Hepatocyte (in vitro differentiated cells): ENCODE data around the gene OR51B5. TPM values are rescaled to one million over a fixed set of nuclear protein-coding genes. Genes with fewer than 3 reads are reported as not detected.
"Not testable (repeated sequence)": the region's sequence is repeated elsewhere in the genome, so short reads cannot be mapped to it uniquely, and the experiment has no call there.

ENCODE experiments used
- DNase-seq: peaks from one replicate; pipeline ENCODE4 v3.0.0-alpha.2; 2016; ENCODE audit warnings: low spot score
- H2AFZ ChIP-seq: fragments of 200-600 bp; sonication (generic); 2 replicates; pipeline ENCODE4 v1.6.0; 2016; ENCODE audit warnings: antibody characterized with exemption, mild to moderate bottlenecking
- H3K27ac ChIP-seq: fragments of 200-600 bp; sonication (generic); 2 replicates; pipeline ENCODE4 v1.5.1; 2016; ENCODE audit warnings: mild to moderate bottlenecking
- H3K27me3 ChIP-seq: fragments of 200-600 bp; sonication (generic); 2 replicates; pipeline ENCODE4 v1.6.1; 2016
- H3K36me3 ChIP-seq: fragments of 200-600 bp; sonication (generic); replicated peaks from 2 replicates; pipeline ENCODE4 v1.5.1; 2016; ENCODE audit warnings: low read depth; ENCODE audit not compliant: insufficient read depth
- H3K4me1 ChIP-seq: fragments of 200-600 bp; sonication (generic); 2 replicates; pipeline ENCODE4 v1.5.1; 2016; ENCODE audit warnings: mild to moderate bottlenecking, moderate library complexity; ENCODE audit not compliant: insufficient read depth
- H3K4me2 ChIP-seq: fragments of 200-600 bp; sonication (generic); 2 replicates; pipeline ENCODE4 v1.6.0; 2016
- H3K4me3 ChIP-seq: fragments of 200-600 bp; sonication (generic); 2 replicates; pipeline ENCODE4 v1.5.1; 2016; ENCODE audit warnings: mild to moderate bottlenecking
- H3K79me2 ChIP-seq: fragments of 200-600 bp; sonication (generic); 2 replicates; pipeline ENCODE4 v1.6.0; 2017; ENCODE audit warnings: mild to moderate bottlenecking
- H3K9me2 ChIP-seq: fragments of 200-600 bp; sonication (generic); replicated peaks from 2 replicates; pipeline ENCODE4 v1.6.0; 2017; ENCODE audit warnings: mild to moderate bottlenecking; ENCODE audit not compliant: insufficient read depth
- H3K9me3 ChIP-seq: fragments of 200-600 bp; sonication (generic); 2 replicates; pipeline ENCODE4 v1.5.1; 2016; ENCODE audit warnings: low read depth, mild to moderate bottlenecking
- H4K20me1 ChIP-seq: fragments of 200-600 bp; sonication (generic); 2 replicates; pipeline ENCODE4 v1.6.0; 2016; ENCODE audit warnings: mild to moderate bottlenecking; ENCODE audit not compliant: insufficient read depth, poor library complexity, severe bottlenecking
- EZH2 ChIP-seq: fragments of 200-600 bp; sonication (generic); IDR thresholded peaks from 2 replicates; pipeline ENCODE4 v1.6.1; 2016; ENCODE audit warnings: antibody characterized with exemption, mild to moderate bottlenecking, borderline replicate concordance
- EZH2phosphoT487 ChIP-seq: fragments of 200-600 bp; sonication (generic); IDR thresholded peaks from one replicate; pipeline ENCODE4 v1.6.1; 2018; ENCODE audit warnings: antibody characterized with exemption, mild to moderate bottlenecking, low read depth, moderate library complexity; ENCODE audit not compliant: unreplicated experiment, severe bottlenecking
- WGBS: methylation state at CpG from one replicate; pipeline ENCODE4 v1.1.6; 2016; ENCODE audit warnings: low lambda C conversion rate; ENCODE audit errors: missing lambda C conversion rate; 5-methylcytosine and 5-hydroxymethylcytosine counted together
- polyA plus RNA-seq: library from polyadenylated mRNA; unstranded; fragments of >200 nt; fragmentation: Nextera tagmentation; extraction: Ambion mirVana; gene quantifications from 2 replicates; pipeline ENCODE4 v1.2.1, GENCODE V29; 2016
- total RNA-seq: library from RNA; depleted of rRNA; stranded (reverse); fragments of >200 nt; gene quantifications from 2 replicates; pipeline ENCODE4 v1.2.3, GENCODE V29; 2014
- TF ChIP-seq, protein P1 (sequence below): fragments of 200-600 bp; sonication (generic); IDR thresholded peaks from 2 replicates; pipeline ENCODE4 v1.5.1; 2016; ENCODE audit warnings: antibody characterized with exemption, mild to moderate bottlenecking; ENCODE audit not compliant: poor library complexity

OR51B5 gene
- total and polyA plus RNA-seq, 2 experiments from 2014 or later: 0.20 TPM; not detected in 1

DNA sequence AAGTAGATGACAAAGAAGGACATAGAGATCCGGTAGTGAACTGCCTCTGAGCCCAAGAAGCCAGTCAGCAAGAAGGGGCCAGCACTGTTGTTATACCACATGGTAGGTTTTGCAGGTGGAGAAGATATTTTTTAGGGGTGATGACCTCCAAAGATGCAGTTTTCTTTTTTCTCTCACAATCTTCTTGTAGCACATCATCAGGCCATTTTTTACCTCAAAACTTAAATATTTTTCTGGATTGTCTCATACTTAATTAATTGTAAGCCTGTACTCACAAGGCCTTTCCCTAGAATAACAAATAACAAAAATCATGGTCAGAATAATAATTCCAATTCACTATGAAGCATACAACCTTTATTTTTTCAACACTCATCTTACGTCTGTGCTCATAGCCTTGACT, 41.5 kb downstream of the OR51B5 start, which contains the start of gene OR51B4:
Gene OR51B4, minus strand, starts transcription at position 101 of the 400 bp plus-strand sequence. Its CDS starts 0 bp downstream, at position 101.
- DNase-seq: no peak
- 90% methylated on average over 2 of the region's 2 CpGs for WGBS
- Histone ChIP-seq H2AFZ (no peak within 1 kb of the TSS), H3K9me3 (no peaks in the 10 kb centered on the region), H3K36me3 (peaks cover 3% of the 10 kb centered on the region), H3K27ac (no peak within 1 kb of the TSS), H3K79me2 (no peaks in the 10 kb centered on the region), H3K27me3 (peaks cover 3% of the 10 kb centered on the region), H3K4me1 (no peaks in the 10 kb centered on the region), H3K4me3 (no peak within 1 kb of the TSS), H3K4me2 (no peak within 1 kb of the TSS), H4K20me1 (no peaks in the 10 kb centered on the region), H3K9me2 (no peaks in the 10 kb centered on the region)
- no peak for TF ChIP-seq EZH2
- TF ChIP-seq, protein P1, sequence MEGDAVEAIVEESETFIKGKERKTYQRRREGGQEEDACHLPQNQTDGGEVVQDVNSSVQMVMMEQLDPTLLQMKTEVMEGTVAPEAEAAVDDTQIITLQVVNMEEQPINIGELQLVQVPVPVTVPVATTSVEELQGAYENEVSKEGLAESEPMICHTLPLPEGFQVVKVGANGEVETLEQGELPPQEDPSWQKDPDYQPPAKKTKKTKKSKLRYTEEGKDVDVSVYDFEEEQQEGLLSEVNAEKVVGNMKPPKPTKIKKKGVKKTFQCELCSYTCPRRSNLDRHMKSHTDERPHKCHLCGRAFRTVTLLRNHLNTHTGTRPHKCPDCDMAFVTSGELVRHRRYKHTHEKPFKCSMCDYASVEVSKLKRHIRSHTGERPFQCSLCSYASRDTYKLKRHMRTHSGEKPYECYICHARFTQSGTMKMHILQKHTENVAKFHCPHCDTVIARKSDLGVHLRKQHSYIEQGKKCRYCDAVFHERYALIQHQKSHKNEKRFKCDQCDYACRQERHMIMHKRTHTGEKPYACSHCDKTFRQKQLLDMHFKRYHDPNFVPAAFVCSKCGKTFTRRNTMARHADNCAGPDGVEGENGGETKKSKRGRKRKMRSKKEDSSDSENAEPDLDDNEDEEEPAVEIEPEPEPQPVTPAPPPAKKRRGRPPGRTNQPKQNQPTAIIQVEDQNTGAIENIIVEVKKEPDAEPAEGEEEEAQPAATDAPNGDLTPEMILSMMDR: no peak
- TF ChIP-seq EZH2phosphoT487: no peak

DNA sequence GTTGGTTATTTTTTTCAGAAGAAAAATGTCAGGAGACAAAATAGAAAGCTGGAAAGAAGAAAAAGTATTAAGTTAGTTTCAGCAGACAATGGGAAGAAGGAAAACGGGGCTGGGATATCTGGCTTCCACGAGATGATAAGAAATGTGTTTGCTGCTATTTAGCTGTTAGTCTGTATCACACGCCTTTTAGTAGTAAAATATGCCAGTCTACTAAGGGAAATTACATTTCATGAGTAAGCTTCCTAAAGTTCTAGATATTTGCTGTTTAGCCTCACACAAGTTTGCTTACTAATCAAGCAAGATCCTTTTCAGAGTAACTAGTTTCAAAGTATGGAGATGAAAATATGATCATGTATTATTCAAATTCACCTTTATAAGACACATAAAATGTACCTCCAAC, 43.1 kb downstream of the OR51B5 start:
- DNase-seq: no peak
- no peaks in the 10 kb centered on the region for H3K9me2 ChIP-seq
- peaks cover 9% of the 10 kb centered on the region for H3K27me3 ChIP-seq
- no peaks in the 10 kb centered on the region for H4K20me1 ChIP-seq
- WGBS: 56% methylated on average over 3 of the region's 3 CpGs
- no peaks in the 10 kb centered on the region for H3K9me3 ChIP-seq
- H2AFZ ChIP-seq: no peak overlapping the region
- peaks cover 3% of the 10 kb centered on the region for H3K36me3 ChIP-seq
- TF ChIP-seq, protein P1: no peak
- TF ChIP-seq EZH2 (no peak), EZH2phosphoT487 (no peak)
- H3K4me3 ChIP-seq: no peak overlapping the region
- H3K4me1 ChIP-seq: no peaks in the 10 kb centered on the region
- H3K79me2 ChIP-seq: no peaks in the 10 kb centered on the region
- H3K27ac ChIP-seq: no peak overlapping the region
- H3K4me2 ChIP-seq: no peak overlapping the region

DNA sequence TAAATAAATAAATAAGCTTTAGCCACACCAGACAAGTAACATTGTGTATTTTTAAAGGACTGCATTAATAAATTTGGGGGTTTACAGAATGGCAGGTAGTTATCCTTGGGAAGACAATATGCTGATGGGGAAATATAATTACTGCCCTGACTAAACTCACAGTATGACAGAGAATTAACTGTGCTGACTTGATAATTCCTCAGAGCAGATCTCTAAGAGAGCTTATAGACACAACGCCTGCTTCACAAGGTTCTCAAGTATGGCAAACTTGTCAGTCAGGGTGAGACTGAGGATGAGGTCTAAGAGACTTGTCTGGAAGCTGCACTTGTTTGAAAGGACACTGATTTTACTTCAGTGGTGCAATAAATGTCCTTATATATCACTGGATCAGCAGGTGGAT, 44.9 kb downstream of the OR51B5 start:
- no peak for TF ChIP-seq EZH2
- DNase-seq: no peak
- Histone ChIP-seq H3K27me3 (peaks cover 9% of the 10 kb centered on the region), H2AFZ (no peak overlapping the region), H3K36me3 (peaks cover 3% of the 10 kb centered on the region), H4K20me1 (no peaks in the 10 kb centered on the region), H3K79me2 (no peaks in the 10 kb centered on the region), H3K4me2 (no peak overlapping the region), H3K9me3 (no peaks in the 10 kb centered on the region), H3K9me2 (no peaks in the 10 kb centered on the region), H3K27ac (no peak overlapping the region), H3K4me1 (no peaks in the 10 kb centered on the region), H3K4me3 (no peak overlapping the region)
- 36% methylated on average over 1 of the region's 1 CpG for WGBS

DNA sequence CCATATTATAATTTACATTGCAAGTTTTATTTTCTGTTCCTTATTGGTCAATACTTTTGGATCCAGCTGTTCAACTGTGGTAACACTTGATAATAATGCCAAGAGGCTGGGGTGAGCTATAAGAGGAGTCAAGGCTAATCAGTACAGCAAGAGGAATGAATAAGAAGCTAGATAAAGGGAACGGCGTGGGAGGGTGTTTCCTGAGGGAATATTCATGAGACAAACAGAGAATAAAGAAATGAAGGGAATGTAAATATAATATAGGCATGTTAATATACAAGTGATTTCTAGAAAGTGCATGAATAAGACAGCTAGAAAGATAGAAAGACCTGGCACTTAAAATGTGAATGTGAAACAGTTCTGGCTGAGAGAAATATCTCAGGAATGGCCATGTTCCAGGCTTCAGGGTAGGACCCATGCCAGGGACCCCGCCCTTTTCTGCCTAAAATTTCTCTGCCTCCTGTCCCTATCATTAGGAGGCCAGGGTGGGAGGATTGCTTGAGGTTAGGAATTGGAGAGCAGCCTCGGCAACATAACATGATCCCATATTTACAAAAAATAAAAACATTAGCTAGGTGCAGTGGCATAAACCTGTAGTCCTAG, 45.5 kb downstream of the OR51B5 start:
- Histone ChIP-seq H2AFZ (no peak overlapping the region), H3K79me2 (no peaks in the 10 kb centered on the region)

DNA sequence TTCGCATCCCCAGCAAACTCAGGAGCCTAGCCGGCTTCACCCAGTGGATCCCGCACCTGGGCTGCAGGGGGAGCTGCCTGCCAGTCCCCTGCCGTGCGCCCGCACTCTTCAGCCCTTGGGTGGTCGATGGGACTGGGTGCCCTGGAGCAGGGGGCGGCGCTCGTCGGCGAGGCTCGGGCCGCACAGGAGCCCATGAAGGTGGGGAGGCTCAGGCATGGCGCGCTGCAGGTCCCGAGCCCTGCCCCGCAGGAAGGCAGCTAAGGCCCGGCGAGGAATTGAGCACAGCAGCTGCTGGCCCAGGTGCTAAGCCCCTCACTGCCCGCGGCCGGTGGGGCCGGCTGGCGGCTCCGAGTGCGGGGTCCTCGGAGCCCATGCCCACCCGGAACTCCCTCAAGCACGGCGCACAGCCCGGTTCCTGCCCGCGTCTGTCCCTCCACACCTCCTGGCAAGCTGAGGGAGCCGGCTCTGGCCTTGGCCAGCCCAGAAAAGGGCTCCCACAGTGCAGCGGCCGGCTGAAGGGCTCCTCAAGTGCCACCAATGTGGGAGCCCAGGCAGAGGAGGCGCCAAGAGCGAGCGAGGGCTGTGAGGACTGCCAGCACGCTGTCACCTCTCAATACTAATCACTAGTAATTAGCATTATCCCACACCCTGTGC, 48.9 kb downstream of the OR51B5 start:
- not testable (repeated sequence) for H3K4me1 ChIP-seq, H3K4me2 ChIP-seq, H3K9me3 ChIP-seq, H3K79me2 ChIP-seq, H3K27me3 ChIP-seq, H3K27ac ChIP-seq, DNase-seq, H3K4me3 ChIP-seq, H2AFZ ChIP-seq, H3K9me2 ChIP-seq, H4K20me1 ChIP-seq, H3K36me3 ChIP-seq
- 96% methylated on average over 40 of the region's 41 CpGs for WGBS

More for the DNA sequence above, 45.5 kb downstream of the OR51B5 start:
- Histone ChIP-seq H3K4me1 (no peaks in the 10 kb centered on the region), H3K9me2 (no peaks in the 10 kb centered on the region), H3K27ac (no peak overlapping the region), H3K4me3 (no peak overlapping the region), H3K36me3 (peaks cover 3% of the 10 kb centered on the region), H3K27me3 (peaks cover 9% of the 10 kb centered on the region), H3K4me2 (no peak overlapping the region), H3K9me3 (no peaks in the 10 kb centered on the region), H4K20me1 (no peaks in the 10 kb centered on the region)
- no peak for TF ChIP-seq EZH2phosphoT487
- TF ChIP-seq, protein P1: no peak
- TF ChIP-seq EZH2: no peak
- WGBS: 72% methylated on average over 4 of the region's 4 CpGs
- no peak for DNase-seq
